Epithelial cell of proximal tubule (primary cell): Measurements from ENCODE around the gene NACC2. TPM values are rescaled to one million over a fixed set of nuclear protein-coding genes. Genes with fewer than 3 reads are reported as not detected.
"Not testable (repeated sequence)": the region's sequence is repeated elsewhere in the genome, so short reads cannot be mapped to it uniquely, and the experiment has no call there.

Source experiments
- DNase-seq: peaks from one replicate; pipeline ENCODE4 v3.0.0-alpha.2; 2011; ENCODE audit warnings: low read depth
- H3K4me3 ChIP-seq: 2 replicates; pipeline ENCODE4 v1.5.1; 2011; ENCODE audit warnings: low read depth, mild to moderate bottlenecking, low read length
- CTCF ChIP-seq: conservative IDR thresholded peaks from 2 replicates; pipeline ENCODE4 v1.5.1; 2012; ENCODE audit warnings: low read depth, mild to moderate bottlenecking, low read length
- total RNA-seq: library from RNA; depleted of rRNA; stranded (reverse); fragments of >200 nt; gene quantifications from 2 replicates; pipeline ENCODE4 v1.2.3, GENCODE V29; 2015

Gene NACC2
- total RNA-seq, 1 donor from 2014 or later = 21.3 TPM

GRCh38 chr9:136104488-136104800 is 9.4 kb upstream of the NACC2 start:
- TF ChIP-seq CTCF = no peak
- no peak for DNase-seq
- H3K4me3 ChIP-seq = no peak overlapping the region

GRCh38 chr9:136103651-136104487 is 8.8 kb upstream of the NACC2 start:
- H3K4me3 ChIP-seq = no peak overlapping the region
- DNase-seq = no peak
- TF ChIP-seq CTCF = no peak

GRCh38 chr9:136101615-136102074 is 6.6 kb upstream of the NACC2 start:
- DNase-seq, H3K4me3 ChIP-seq: not testable (repeated sequence)

- H3K4me3 ChIP-seq = no peak overlapping the region
- DNase-seq = no peak
- no peak for TF ChIP-seq CTCF
These were observed 5.9 kb upstream of the NACC2 start for GRCh38 chr9:136100700-136101614.

- H3K4me3 ChIP-seq = no peak overlapping the region
- DNase-seq = no peak
- TF ChIP-seq CTCF = no peak
These were observed 4.5 kb upstream of the NACC2 start for GRCh38 chr9:136099542-136099941.

GRCh38 chr9:136098844-136099243 is 3.8 kb upstream of the NACC2 start:
- no peak for TF ChIP-seq CTCF
- H3K4me3 ChIP-seq = no peak overlapping the region
- DNase-seq = no peak

- no peak overlapping the region for H3K4me3 ChIP-seq
- no peak for TF ChIP-seq CTCF
- DNase-seq = no peak
These were observed 3.1 kb upstream of the NACC2 start for GRCh38 chr9:136098210-136098609.
